Vagina (tissue), 2 donors: Measurements from ENCODE around the gene KCNT2.

ENCODE experiments used
- CTCF ChIP-seq, 3 experiments: fragments of 450-650 bp in 2 of 3; fragments of 200-600 bp in 1 of 3; sonication (generic) in 1 of 3; IDR thresholded peaks; one replicate each; pipeline ENCODE4 v1.5.1; 2017 to 2019; ENCODE audit warnings: antibody characterized with exemption in 3 of 3, mild to moderate bottlenecking in 2 of 3, moderate library complexity in 2 of 3
- POLR2A ChIP-seq, 2 donors: fragments of 450-650 bp; IDR thresholded peaks; one replicate each; pipeline ENCODE4 v1.6.1; 2017; ENCODE audit warnings: antibody characterized with exemption in 2 of 2, mild to moderate bottlenecking in 2 of 2, moderate library complexity in 2 of 2
- POLR2AphosphoS5 ChIP-seq, 2 donors: sonication (generic); formaldehyde crosslinking; IDR thresholded peaks; one replicate each; pipeline ENCODE4 v1.9.0; 2017; ENCODE audit warnings: antibody characterized with exemption in 2 of 2, mild to moderate bottlenecking in 2 of 2, low read depth in 1 of 2; ENCODE audit not compliant: insufficient read depth in 1 of 2

GRCh38 chr1:196355206-196355786 lies 252.9 kb downstream of the KCNT2 start:
- TF ChIP-seq POLR2A (IDR thresholded peaks at IDR 0.05) (no peak), CTCF (IDR thresholded peaks at IDR 0.05) (peak in 1 of 3 experiments; percentile 25), POLR2AphosphoS5 (IDR thresholded peaks at IDR 0.05; ENCODE audit: insufficient read depth in 1 of 2, low read depth in 1 of 2) (no peak)
